GM12892 (cell line): ENCODE measurements around the gene KISS1.

Source experiments
- POLR2A ChIP-seq: IDR thresholded peaks from 2 replicates; pipeline ENCODE4 v1.6.1; 2011; ENCODE audit warnings: low read depth, low read length, control low read depth
- POLR2AphosphoS5 ChIP-seq: IDR thresholded peaks from 2 replicates; pipeline ENCODE4 v1.6.1; 2011; ENCODE audit warnings: low read depth, low read length, control low read depth
- TAF1 ChIP-seq: IDR thresholded peaks from 2 replicates; pipeline ENCODE4 v1.6.1; 2011; ENCODE audit warnings: low read depth, mild to moderate bottlenecking, control low read depth, low read length, borderline replicate concordance

DNA sequence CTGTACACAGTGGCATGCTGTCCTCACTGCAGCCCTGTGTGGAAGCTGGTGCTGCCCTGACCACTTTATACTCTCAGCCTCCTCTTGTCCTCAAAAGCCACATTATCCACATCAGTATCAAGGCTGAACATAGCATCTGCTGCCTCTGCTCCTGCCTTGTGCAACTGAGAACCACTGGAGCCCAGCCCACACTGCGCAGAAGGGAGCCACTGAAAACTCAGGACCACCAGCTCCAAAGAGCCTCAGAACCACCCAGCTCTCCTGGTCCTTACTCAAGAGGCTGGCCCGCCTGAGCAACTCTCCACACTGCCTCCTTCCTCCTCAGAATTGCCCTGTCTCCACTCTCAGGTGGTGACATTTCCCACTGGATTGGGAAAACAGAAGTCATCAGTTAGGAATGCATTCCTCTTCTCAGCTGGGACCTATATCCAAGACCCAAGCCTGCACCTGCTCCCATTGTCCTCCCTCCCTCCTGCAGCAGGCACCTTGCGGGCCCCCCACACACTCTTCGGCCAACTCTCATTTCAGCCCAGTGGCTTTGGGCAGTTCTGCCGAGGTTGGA lies 7.0 kb upstream of the KISS1 start:
- TF ChIP-seq POLR2AphosphoS5, result no peak
- TF ChIP-seq POLR2A, result no peak
- TF ChIP-seq TAF1, result no peak
